ENCODE results near the gene GAR1. TPM values are rescaled to one million over a fixed set of nuclear protein-coding genes. Genes with fewer than 3 reads are reported as not detected.

Gene GAR1
- polyA plus RNA-seq, 6 donors from 2014 or later: 10.3 to 18.6 (median 13.6) TPM

DNA sequence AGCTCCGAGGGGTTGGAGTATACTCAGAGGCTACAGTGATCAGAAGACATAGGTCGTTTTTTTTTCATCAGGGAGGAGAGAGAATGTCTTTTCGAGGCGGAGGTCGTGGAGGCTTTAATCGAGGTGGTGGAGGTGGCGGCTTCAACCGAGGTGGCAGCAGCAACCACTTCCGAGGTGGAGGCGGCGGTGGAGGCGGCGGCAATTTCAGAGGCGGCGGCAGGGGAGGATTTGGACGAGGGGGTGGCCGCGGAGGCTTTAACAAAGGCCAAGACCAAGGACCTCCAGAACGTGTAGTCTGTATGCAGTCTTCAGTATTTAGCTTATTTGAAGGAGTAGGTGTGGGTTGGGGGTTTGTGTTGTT, 500 bp downstream of the GAR1 start:
- H3K36me3 Mint-ChIP-seq: peaks cover 2 to 13% of the 10 kb centered on the region in 2 donors
- H3K27ac Mint-ChIP-seq: peak overlapping the region; percentile 95 to 99 (median 98)
- ATAC-seq (ENCODE audit: low read depth in 2 of 2): no peak
- peaks cover 37 to 46% (median 38%) of the 10 kb centered on the region in 3 donors for H3K4me1 Mint-ChIP-seq
- peak overlapping the region; percentile 98 to 99 (median 99) for H3K4me3 Mint-ChIP-seq
- DNase-seq: no peak
- H3K27me3 Mint-ChIP-seq: peaks cover 0 to under 1% (median 0%) of the 10 kb centered on the region in 3 donors
- no peaks in the 10 kb centered on the region for H3K9me3 Mint-ChIP-seq

DNA sequence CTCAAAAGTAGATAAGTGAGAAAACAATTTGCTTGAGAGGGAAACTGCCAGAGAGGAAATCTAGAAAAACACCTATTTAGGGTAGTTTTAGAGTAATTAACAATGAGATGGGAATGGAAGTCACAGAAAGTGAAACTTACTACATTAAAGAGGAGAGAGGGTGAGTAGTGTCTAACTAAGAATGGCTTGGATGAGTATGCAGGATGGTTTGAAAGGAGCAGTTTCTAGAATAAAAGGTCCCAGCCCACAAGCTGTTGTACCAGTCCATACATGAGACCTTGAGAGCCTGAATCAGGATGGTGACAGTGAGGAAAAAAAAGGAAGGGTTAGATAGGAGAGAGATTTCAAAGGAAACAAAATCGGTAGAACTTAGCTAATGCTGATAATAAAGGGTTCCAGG, 1.3 kb downstream of the GAR1 start:
- Mint-ChIP-seq H3K27me3 (no peaks in the 10 kb centered on the region), H3K27ac (peak overlapping the region in 4 of 6 donors; percentile 2 to 98 (median 48)), H3K4me3 (peak overlapping the region; percentile 2 to 99 (median 99)), H3K9me3 (no peaks in the 10 kb centered on the region), H3K36me3 (peaks cover 3 to 13% of the 10 kb centered on the region in 2 donors), H3K4me1 (peaks cover 38 to 49% (median 38%) of the 10 kb centered on the region in 3 donors)
- ATAC-seq (ENCODE audit: low read depth in 2 of 2) (no peak), DNase-seq (no peak)

DNA sequence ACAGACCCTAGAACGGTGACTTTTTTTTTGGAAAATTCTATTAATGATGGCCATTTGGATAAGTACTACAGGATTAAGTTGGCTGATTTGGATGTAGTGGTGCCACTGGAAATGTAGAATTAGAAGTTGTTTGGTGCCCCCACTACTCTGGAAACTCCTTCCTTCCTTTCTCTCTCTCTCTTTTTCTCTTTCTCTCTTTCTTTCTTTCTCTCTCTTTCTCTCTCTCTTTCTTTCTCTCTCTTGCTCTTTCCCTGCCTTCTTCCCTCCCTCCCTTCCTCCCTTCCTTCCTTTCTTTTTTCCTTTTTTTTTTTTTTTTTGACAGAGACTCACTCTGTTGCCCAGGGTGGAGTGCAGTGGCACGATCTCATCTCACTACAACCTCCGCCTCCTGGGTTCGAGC, 2.7 kb downstream of the GAR1 start:
- Mint-ChIP-seq H3K4me1 (peaks cover 38 to 49% (median 38%) of the 10 kb centered on the region in 3 donors), H3K36me3 (peaks cover 3 to 13% of the 10 kb centered on the region in 2 donors), H3K27me3 (no peaks in the 10 kb centered on the region), H3K9me3 (no peaks in the 10 kb centered on the region), H3K4me3 (peak overlapping the region in 1 of 8 donors; percentile 99), H3K27ac (no peak overlapping the region)
- ATAC-seq (ENCODE audit: low read depth in 2 of 2): no peak
- DNase-seq: no peak

DNA sequence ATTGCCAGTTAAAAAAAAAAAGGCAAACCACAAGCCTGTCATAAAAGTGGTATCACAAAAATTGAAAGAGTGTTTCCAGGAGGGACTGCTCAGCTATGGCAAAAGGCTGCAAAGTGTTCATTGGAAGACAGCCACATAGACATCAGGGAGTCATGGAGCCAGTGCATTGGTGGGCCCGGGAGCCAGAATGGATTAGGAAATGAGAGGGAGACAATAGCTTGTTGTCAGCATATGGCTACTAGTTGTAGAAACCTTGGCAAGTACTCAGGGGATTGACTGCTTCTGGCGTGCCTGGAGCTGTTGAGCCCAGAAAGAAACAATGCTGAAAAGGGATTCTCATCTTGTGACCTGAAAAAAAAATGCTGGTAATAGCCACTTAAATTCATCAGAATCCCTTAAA, 5.0 kb downstream of the GAR1 start:
- H3K4me3 Mint-ChIP-seq: no peak overlapping the region
- H3K36me3 Mint-ChIP-seq: peaks cover 3 to 13% of the 10 kb centered on the region in 2 donors

DNA sequence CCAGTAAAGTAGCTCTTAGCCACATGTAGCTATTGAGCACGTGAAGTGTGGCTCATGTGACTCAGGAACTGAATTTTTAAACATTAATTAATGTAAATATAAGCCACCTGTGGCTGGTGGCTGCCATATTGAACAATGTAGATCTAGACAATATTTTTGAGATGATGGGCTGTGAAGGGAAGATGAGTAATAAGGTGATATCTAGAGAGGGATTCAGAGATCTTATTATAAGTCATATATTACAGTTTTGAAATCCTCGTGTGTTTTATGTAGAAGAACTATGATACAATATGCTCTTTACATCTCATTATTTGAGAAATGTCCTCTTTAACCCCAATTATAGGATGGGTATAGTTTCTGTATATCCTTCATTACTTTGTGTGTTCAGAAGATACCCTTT, 5.6 kb downstream of the GAR1 start:
- Mint-ChIP-seq H3K4me1 (peaks cover 23 to 31% (median 26%) of the 10 kb centered on the region in 3 donors), H3K27ac (peak overlapping the region in 3 of 6 donors; percentile 4 to 37 (median 29)), H3K36me3 (peaks cover 3 to 13% of the 10 kb centered on the region in 2 donors), H3K4me3 (no peak overlapping the region), H3K9me3 (no peaks in the 10 kb centered on the region), H3K27me3 (no peaks in the 10 kb centered on the region)
- no peak for ATAC-seq (ENCODE audit: low read depth in 2 of 2)
- DNase-seq: no peak

More for the DNA sequence above, 5.0 kb downstream of the GAR1 start:
- no peak for ATAC-seq (ENCODE audit: low read depth in 2 of 2)
- H3K27me3 Mint-ChIP-seq: no peaks in the 10 kb centered on the region
- no peaks in the 10 kb centered on the region for H3K9me3 Mint-ChIP-seq
- no peak for DNase-seq
- peak overlapping the region in 3 of 6 donors; percentile 12 to 63 (median 29) for H3K27ac Mint-ChIP-seq
- H3K4me1 Mint-ChIP-seq: peaks cover 29 to 37% (median 32%) of the 10 kb centered on the region in 3 donors

DNA sequence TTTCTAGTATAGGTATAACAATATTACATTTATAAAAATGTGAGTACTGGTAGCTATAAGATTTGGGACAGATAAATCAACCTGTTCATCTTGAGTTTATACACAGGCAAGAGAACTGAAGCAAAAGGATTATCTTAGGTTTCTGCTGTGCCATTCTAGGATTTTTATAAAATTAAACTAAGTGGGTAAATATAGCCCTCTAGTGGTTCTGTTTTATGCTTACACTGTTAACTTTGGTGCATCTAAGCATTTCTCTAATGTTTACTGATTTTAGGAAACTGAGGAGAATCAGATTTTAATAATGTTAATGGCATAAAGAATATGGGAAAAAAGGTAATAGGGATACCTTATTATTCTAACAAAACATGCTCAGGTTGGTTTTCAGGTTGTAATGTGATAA, 11.2 kb downstream of the GAR1 start:
- H3K4me3 Mint-ChIP-seq: no peak overlapping the region
- DNase-seq: no peak
- H3K36me3 Mint-ChIP-seq: no peaks in the 10 kb centered on the region
- no peaks in the 10 kb centered on the region for H3K27me3 Mint-ChIP-seq
- ATAC-seq (ENCODE audit: low read depth in 2 of 2): peak in 1 of 2 donors; percentile 43
- H3K9me3 Mint-ChIP-seq: no peaks in the 10 kb centered on the region
- no peak overlapping the region for H3K27ac Mint-ChIP-seq
- no peaks in the 10 kb centered on the region for H3K4me1 Mint-ChIP-seq

DNA sequence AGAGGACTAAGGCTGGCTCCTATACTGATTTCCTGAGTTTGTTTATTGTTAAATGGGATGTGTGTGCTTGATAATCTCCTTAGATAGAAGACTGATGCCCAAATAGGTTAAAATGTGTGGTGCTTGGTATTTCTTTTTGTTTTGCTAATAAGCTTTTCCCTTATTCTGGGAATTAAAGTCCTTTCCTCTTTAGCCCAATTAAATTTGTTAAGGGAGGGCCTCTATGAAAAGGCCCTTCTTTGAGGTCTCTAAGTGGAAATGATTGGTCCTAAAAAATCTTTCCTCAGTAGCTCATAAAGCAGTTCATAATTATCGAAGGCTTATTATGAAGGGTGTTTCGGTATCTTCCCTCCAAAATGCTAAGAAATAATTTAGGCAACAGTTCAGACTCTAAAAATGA, 12.1 kb downstream of the GAR1 start, which contains the start of gene RRH:
Gene RRH, plus strand, starts transcription at position 301 of the 400 bp plus-strand sequence. Its CDS starts 56 bp downstream, at position 357.
- no peak within 1 kb of the TSS for H3K4me3 Mint-ChIP-seq
- ATAC-seq (ENCODE audit: low read depth in 2 of 2) (no peak), DNase-seq (no peak)
- H3K36me3 Mint-ChIP-seq: no peaks in the 10 kb centered on the region
- no peaks in the 10 kb centered on the region for H3K27me3 Mint-ChIP-seq
- H3K4me1 Mint-ChIP-seq: no peaks in the 10 kb centered on the region
- no peaks in the 10 kb centered on the region for H3K9me3 Mint-ChIP-seq
- no peak within 1 kb of the TSS for H3K27ac Mint-ChIP-seq

DNA sequence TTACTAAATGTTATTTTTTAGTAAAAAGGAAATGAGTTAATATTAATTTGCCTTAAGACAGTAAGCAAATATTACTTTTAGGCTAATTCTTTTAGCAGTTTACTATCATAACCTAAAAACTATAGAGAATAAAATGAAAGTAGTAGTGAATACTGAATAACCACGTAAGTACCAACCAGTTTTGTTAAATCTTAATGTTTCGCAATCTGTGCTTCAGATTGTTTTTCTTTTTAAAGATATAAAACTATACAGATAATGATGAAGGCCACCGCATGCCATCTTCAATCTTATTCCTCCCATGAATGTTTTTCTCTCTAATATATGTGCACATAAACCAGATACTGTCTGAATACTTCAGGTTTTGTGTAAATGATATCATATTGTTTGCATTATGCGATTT, 18.2 kb downstream of the GAR1 start:
- Mint-ChIP-seq H3K4me1 (no peaks in the 10 kb centered on the region), H3K36me3 (peaks cover 0 to 5% of the 10 kb centered on the region in 2 donors), H3K27me3 (no peaks in the 10 kb centered on the region), H3K27ac (no peak overlapping the region), H3K4me3 (no peak overlapping the region), H3K9me3 (no peaks in the 10 kb centered on the region)
- DNase-seq (no peak), ATAC-seq (ENCODE audit: low read depth in 2 of 2) (no peak)

DNA sequence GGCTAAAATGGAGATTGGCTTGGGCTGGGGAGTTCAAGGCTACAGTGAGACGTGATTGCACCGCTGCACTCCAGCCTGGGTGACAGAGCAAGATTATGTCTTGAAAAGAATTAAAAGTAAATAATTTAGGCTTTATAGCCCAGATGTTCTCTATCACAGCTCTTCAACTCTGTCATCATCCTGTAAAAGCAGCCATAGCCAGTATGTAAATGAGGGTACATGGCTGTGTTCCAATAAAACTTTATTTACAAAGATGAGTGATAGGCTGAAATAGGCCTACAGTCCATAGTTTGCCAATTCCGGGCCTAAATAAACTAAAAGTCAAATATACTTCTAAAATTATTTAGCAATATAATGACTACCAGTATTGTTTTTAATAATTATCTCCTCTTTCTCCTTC, 21.4 kb downstream of the GAR1 start:
- Mint-ChIP-seq H3K36me3 (peaks cover 0 to 5% of the 10 kb centered on the region in 2 donors), H3K4me1 (no peaks in the 10 kb centered on the region), H3K4me3 (no peak overlapping the region), H3K27ac (no peak overlapping the region), H3K9me3 (no peaks in the 10 kb centered on the region), H3K27me3 (no peaks in the 10 kb centered on the region)
- ATAC-seq (ENCODE audit: low read depth in 2 of 2) (no peak), DNase-seq (no peak)

DNA sequence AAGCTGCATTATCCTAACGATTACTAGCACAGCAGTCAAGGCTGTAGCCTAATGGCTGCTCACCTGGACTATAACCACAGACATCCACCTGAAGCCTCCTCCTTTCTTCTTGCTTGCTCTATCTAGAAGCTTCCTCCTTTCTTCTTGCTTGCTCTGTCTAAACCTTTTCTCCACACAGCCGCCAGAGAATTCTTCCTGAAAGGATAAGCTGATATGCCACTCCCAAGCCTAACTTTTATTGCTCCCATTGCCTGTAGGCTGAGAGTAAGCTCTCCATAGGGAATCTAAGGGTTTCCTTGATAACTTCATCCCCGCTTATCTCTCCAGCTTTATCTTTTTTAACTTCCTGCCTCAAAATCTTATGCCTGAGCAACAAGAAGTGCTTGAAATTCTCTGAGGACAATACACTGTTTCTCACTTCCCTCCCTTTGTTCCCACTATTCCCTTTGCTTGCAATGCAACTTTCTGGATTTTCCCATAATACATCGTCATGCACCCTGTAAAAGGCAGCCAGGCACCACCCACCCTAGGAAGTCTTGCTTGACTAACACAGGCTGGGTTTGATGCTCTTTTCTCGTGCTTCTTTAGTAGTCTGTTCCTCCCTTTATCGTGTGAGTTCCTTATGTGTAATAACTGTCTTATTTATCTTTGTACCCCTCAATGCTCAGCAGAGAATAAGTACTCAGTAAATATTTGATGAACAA, 31.0 kb downstream of the GAR1 start:
- Mint-ChIP-seq H3K4me1 (no peaks in the 10 kb centered on the region), H3K4me3 (no peak overlapping the region), H3K9me3 (no peaks in the 10 kb centered on the region), H3K36me3 (no peaks in the 10 kb centered on the region), H3K27ac (peak overlapping the region in 1 of 6 donors; percentile 4), H3K27me3 (no peaks in the 10 kb centered on the region)
- DNase-seq (no peak), ATAC-seq (ENCODE audit: low read depth in 2 of 2) (no peak)

DNA sequence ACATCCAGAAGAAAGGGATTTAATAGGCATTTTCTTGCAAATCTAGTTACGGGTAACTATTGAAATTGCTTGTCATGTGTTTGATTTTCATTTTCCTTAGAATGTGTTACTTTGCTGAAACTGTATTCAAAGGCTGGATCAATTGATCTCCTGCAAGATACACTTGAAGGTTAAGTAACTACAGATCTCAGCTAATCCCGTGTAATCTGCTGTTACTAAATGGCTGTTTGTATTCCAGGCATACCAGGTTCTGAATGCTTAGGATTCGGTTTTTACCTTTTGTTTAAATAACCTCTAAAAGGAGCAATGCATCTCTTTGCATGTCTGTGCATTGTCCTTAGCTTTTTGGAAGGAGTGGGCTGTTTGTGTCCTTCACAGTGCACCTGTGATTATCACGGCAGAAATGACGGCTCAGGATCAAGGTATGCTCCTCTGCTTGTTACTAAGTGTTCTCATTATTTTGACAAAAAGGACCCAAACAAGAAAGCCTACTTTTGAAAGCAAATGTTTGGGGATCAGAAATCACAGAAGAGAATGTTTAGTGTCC, 32.4 kb downstream of the GAR1 start, which contains the start of gene LRIT3:
Gene LRIT3, plus strand, starts transcription at position 212 of the 547 bp plus-strand sequence. Its CDS starts 95 bp downstream, at position 307.
- Mint-ChIP-seq H3K27ac (peak within 1 kb of the TSS in 1 of 6 donors; percentile 15), H3K36me3 (no peaks in the 10 kb centered on the region), H3K4me3 (no peak within 1 kb of the TSS), H3K9me3 (peaks cover 0 to 2% (median 0%) of the 10 kb centered on the region in 7 donors), H3K4me1 (no peaks in the 10 kb centered on the region), H3K27me3 (no peaks in the 10 kb centered on the region)
- DNase-seq (no peak), ATAC-seq (ENCODE audit: low read depth in 2 of 2) (no peak)

DNA sequence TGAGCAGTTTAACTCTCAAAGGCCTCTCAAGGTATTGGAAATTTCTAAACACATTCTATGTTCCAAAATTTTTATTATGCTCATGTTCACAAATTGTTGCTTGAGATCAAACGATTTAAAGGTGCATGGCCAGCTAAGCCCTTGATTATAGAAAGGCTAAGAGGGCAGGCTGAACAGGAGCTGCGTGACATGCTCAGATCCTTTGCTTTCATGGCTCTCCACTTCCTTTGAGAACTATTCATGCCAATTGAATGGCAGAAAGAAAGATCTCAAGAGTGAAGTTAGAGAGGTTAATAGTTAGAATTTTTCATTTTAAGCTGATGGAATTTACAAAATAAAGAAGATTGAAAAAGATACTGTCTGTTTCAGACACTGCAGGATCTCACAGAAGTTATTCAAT, 32.9 kb downstream of the GAR1 start:
- peak overlapping the region in 1 of 6 donors; percentile 15 for H3K27ac Mint-ChIP-seq
- no peaks in the 10 kb centered on the region for H3K36me3 Mint-ChIP-seq
- no peaks in the 10 kb centered on the region for H3K27me3 Mint-ChIP-seq
- no peak for DNase-seq
- no peaks in the 10 kb centered on the region for H3K4me1 Mint-ChIP-seq
- H3K4me3 Mint-ChIP-seq: no peak overlapping the region
- H3K9me3 Mint-ChIP-seq: peaks cover 0 to 2% (median 0%) of the 10 kb centered on the region in 7 donors
- ATAC-seq (ENCODE audit: low read depth in 2 of 2): no peak

DNA sequence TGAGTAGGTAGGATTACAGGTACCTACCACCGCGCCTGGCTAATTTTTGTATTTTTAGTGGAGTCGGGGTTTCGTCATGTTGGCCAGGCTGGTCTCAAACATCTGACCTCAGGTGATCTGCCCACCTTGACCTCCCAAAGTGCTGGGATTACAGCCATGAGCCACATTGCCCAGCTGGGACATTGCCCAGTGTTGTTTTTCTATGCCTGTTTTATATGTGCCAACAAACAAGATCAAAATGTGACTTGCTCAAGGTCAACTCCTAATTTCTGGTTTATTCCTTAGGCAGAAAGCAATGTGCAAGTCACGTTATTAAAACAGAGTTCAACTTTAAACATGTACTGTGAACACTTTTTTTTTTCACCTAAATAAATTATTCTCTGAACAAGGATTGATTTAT, 35.0 kb downstream of the GAR1 start:
- Mint-ChIP-seq H3K27me3 (no peaks in the 10 kb centered on the region), H3K27ac (no peak overlapping the region), H3K9me3 (peaks cover 0 to 2% (median 0%) of the 10 kb centered on the region in 7 donors), H3K4me1 (peaks cover 0 to 16% (median 0%) of the 10 kb centered on the region in 3 donors), H3K4me3 (no peak overlapping the region), H3K36me3 (peaks cover 0 to 3% of the 10 kb centered on the region in 2 donors)
- ATAC-seq (ENCODE audit: low read depth in 2 of 2) (no peak), DNase-seq (no peak)
